ENCODE measurements around the gene MSL1.

MSL1 gene

DNA sequence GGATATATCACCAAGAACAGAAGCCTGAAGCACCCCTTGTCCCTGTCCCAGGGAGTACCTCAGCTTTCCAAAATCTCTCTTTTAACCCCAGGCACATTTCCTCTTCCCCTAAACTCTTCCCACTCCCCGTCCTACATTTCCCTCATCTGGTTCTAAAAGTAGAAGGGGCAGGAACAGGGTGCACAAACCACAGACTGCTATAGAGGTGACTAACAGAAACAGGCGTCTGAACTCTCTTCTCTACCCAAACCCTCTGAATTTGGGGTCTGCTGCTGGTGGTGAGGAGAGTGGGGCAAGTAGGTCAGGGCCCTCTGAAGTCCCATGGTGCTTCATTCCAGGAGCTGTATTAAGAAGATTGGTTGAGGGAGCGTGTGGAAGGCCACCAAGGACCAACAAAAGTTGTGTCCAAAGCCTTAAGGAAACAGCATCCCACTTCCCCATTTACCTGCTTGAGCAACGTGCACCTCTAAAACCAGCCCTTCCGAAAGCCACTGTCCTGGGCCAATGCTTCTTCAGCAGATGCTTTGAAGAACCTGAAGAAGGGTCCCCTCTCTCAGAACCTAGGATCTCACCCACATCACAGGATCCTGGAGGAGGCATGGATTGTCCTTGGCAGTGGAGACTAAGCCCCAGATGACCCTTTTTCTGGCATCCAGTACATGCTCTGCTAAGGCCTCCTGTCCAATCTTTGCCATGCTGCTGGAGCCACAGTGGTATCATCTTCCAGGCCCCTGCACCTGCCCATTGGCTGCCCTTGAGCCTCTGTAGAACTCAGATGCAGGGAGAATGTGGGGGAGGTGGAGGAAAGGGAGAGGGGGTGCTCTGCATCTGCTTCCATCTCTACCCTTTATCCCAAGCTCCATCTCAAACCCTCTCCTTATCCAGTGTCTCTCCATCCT is 15.7 kb upstream of the MSL1 start:
- H3K79me2 ChIP-seq (ENCODE audit: insufficient read depth, low read length) = no peaks in the 10 kb centered on the region
- H3K4me1 ChIP-seq (ENCODE audit: insufficient read depth, low read length, severe bottlenecking) = peaks cover 29% of the 10 kb centered on the region
- H3K4me3 ChIP-seq (ENCODE audit: low read depth, low read length, poor library complexity, severe bottlenecking) = no peak overlapping the region
- no peaks in the 10 kb centered on the region for H3K9me3 ChIP-seq (ENCODE audit: low read length)
- H2AFZ ChIP-seq (ENCODE audit: low read length) = no peak overlapping the region
- H4K20me1 ChIP-seq (ENCODE audit: insufficient read depth, low read length) = no peaks in the 10 kb centered on the region
- no peaks in the 10 kb centered on the region for H3K36me3 ChIP-seq (ENCODE audit: insufficient read depth, low read length)
- no peaks in the 10 kb centered on the region for H3F3A ChIP-seq (ENCODE audit: insufficient read depth, low read length)
- H3K9ac ChIP-seq (ENCODE audit: low read length) = no peak overlapping the region
- no peaks in the 10 kb centered on the region for H3K9me2 ChIP-seq (ENCODE audit: low read depth, low read length)
- H3K4me2 ChIP-seq (ENCODE audit: low read length) = no peak overlapping the region
- no peak for TF ChIP-seq EZH2 (IDR thresholded peaks at IDR 0.05; ENCODE audit: borderline replicate concordance, low read length)
- TF ChIP-seq, protein P1, sequence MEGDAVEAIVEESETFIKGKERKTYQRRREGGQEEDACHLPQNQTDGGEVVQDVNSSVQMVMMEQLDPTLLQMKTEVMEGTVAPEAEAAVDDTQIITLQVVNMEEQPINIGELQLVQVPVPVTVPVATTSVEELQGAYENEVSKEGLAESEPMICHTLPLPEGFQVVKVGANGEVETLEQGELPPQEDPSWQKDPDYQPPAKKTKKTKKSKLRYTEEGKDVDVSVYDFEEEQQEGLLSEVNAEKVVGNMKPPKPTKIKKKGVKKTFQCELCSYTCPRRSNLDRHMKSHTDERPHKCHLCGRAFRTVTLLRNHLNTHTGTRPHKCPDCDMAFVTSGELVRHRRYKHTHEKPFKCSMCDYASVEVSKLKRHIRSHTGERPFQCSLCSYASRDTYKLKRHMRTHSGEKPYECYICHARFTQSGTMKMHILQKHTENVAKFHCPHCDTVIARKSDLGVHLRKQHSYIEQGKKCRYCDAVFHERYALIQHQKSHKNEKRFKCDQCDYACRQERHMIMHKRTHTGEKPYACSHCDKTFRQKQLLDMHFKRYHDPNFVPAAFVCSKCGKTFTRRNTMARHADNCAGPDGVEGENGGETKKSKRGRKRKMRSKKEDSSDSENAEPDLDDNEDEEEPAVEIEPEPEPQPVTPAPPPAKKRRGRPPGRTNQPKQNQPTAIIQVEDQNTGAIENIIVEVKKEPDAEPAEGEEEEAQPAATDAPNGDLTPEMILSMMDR (IDR thresholded peaks at IDR 0.05; ENCODE audit: low read length) = no peak
- H3K27ac ChIP-seq (ENCODE audit: low read depth, low read length, poor library complexity, severe bottlenecking) = no peak overlapping the region
- no peaks in the 10 kb centered on the region; the same call in 1 of the 2 replicates for H3K27me3 ChIP-seq (ENCODE audit: insufficient read depth, low read length)

DNA sequence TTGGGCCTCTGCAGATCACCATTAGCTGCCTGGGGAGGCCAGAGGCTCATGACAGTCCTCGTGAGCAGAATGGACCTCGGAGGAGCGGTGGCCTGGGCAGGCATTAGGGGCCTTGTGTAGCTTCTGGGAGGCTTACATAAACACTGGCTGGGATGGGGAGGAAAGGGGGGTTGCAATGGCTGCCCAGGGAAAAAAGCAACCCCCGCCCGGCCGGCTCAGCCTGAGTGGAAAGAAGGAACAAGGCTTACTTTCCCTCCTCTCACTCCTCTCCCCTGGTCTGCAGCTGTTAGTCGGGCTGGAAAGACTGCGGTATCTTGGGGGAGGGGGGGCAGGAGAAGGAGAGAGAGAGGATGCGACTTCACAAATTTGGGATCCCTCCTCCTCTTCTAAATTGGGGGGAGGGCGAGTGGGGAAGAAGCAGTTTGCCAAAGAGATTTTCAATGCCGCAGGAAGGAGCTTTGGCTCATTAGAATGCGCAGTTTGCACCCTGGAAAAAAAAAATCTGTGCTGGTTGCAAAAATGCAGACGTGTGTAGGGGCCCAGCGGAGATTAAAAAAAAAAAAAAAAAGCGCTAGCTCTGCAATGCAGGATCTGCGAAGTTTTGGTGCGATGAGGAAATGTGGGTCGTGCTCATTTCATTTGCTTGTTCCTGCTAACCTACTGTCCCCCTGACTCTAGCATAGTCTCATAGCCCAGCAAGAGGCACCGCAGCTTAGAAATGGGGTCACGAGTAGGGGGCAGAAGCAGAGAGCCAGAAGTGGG is 14.8 kb upstream of the MSL1 start:
- H3K4me1 ChIP-seq (ENCODE audit: insufficient read depth, low read length, severe bottlenecking) = peaks cover 35% of the 10 kb centered on the region
- no peaks in the 10 kb centered on the region for H3F3A ChIP-seq (ENCODE audit: insufficient read depth, low read length)
- H3K79me2 ChIP-seq (ENCODE audit: insufficient read depth, low read length) = no peaks in the 10 kb centered on the region
- H4K20me1 ChIP-seq (ENCODE audit: insufficient read depth, low read length) = no peaks in the 10 kb centered on the region
- no peaks in the 10 kb centered on the region for H3K9me2 ChIP-seq (ENCODE audit: low read depth, low read length)
- H3K36me3 ChIP-seq (ENCODE audit: insufficient read depth, low read length) = no peaks in the 10 kb centered on the region
- no peaks in the 10 kb centered on the region for H3K9me3 ChIP-seq (ENCODE audit: low read length)
- no peaks in the 10 kb centered on the region; the same call in 1 of the 2 replicates for H3K27me3 ChIP-seq (ENCODE audit: insufficient read depth, low read length)
- H3K4me3 ChIP-seq (ENCODE audit: low read depth, low read length, poor library complexity, severe bottlenecking) = no peak overlapping the region
- no peak overlapping the region for H2AFZ ChIP-seq (ENCODE audit: low read length)
- no peak overlapping the region for H3K9ac ChIP-seq (ENCODE audit: low read length)
- no peak overlapping the region for H3K27ac ChIP-seq (ENCODE audit: low read depth, low read length, poor library complexity, severe bottlenecking)
- H3K4me2 ChIP-seq (ENCODE audit: low read length) = no peak overlapping the region
- TF ChIP-seq, protein P1 (IDR thresholded peaks at IDR 0.05; ENCODE audit: low read length) = no peak
- no peak for TF ChIP-seq EZH2 (IDR thresholded peaks at IDR 0.05; ENCODE audit: borderline replicate concordance, low read length)

DNA sequence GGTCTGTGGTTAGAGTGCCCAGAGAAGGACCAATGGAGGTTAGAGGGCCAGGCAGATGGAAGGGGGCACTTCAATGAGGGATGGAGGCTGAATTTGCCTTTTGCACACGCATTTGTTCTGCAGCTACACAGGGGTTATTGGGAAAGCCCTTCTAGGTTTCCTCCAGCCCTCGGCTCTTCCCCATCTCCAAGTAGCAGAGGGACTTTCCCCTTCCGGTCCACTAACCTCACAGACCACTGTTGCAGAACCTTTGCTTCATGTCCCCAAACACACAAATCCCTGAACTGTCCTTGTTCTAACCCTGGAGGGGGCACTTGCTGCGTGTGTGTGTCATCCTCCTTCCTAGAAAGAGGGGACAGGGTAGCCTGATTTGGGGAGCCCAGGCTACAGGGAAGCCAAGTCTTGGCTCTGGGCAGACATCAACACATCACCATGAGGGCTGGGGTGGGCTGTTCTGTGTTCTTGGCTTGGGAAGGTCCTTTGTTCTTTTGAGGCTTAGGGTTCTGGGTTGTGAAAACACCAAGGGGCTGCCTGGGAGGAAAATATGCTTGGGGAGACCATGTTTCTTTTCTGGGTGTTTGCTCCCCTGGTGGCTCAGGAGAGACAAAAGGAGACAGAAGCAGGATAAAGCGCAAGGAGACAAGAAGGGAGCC is 14.1 kb upstream of the MSL1 start:
- Histone ChIP-seq H3K9me3 (ENCODE audit: low read length) (no peaks in the 10 kb centered on the region), H3K4me1 (ENCODE audit: insufficient read depth, low read length, severe bottlenecking) (peaks cover 42% of the 10 kb centered on the region), H3K79me2 (ENCODE audit: insufficient read depth, low read length) (no peaks in the 10 kb centered on the region), H3K9ac (ENCODE audit: low read length) (peak overlapping the region; percentile 0; the same call in 1 of the 2 replicates), H2AFZ (ENCODE audit: low read length) (no peak overlapping the region), H3K4me2 (ENCODE audit: low read length) (peak overlapping the region; percentile 62), H4K20me1 (ENCODE audit: insufficient read depth, low read length) (no peaks in the 10 kb centered on the region), H3K27me3 (ENCODE audit: insufficient read depth, low read length) (no peaks in the 10 kb centered on the region; the same call in 1 of the 2 replicates), H3K36me3 (ENCODE audit: insufficient read depth, low read length) (no peaks in the 10 kb centered on the region), H3K4me3 (ENCODE audit: low read depth, low read length, poor library complexity, severe bottlenecking) (peak overlapping the region; percentile 29), H3K27ac (ENCODE audit: low read depth, low read length, poor library complexity, severe bottlenecking) (no peak overlapping the region), H3K9me2 (ENCODE audit: low read depth, low read length) (no peaks in the 10 kb centered on the region), H3F3A (ENCODE audit: insufficient read depth, low read length) (no peaks in the 10 kb centered on the region)
- TF ChIP-seq, protein P1 (IDR thresholded peaks at IDR 0.05; ENCODE audit: low read length) = no peak
- no peak for TF ChIP-seq EZH2 (IDR thresholded peaks at IDR 0.05; ENCODE audit: borderline replicate concordance, low read length)
